IMR-90 (cell line): ENCODE data around the gene POU2AF2. TPM values are rescaled to one million over a fixed set of nuclear protein-coding genes. Genes with fewer than 3 reads are reported as not detected.

Experiments used
- ATAC-seq: fragments of 200-7000 bp; cut with Tn5 transposase; 2 replicates; pipeline ENCODE4 v1.9.1; 2020; ENCODE audit warnings: low read depth, mild to moderate bottlenecking, moderate library complexity
- BruUV-seq: library from RNA; stranded (reverse); fragments of 400-500 nt; replicated peaks from 2 replicates; lab custom pipeline; 2021; lab: Mats Ljungman, UMichigan
- CTCF ChIA-PET: fragments of 300-600 bp; formaldehyde crosslinking; extraction: SDS; loops from one replicate; lab custom pipeline; 2021; ENCODE audit warnings: antibody characterized with exemption; lab: Yijun Ruan, JAX
- POLR2A ChIA-PET: fragments of 300-600 bp; sonication (Branson Sonifier 250); formaldehyde crosslinking; loops from one replicate; lab custom pipeline; 2022; ENCODE audit warnings: antibody characterized with exemption; ENCODE audit not compliant: unreplicated experiment; lab: Charles Lee
- DNase-seq: peaks from one replicate; pipeline ENCODE4 v3.0.0; 2013
- H2AFZ ChIP-seq: replicated peaks from 2 replicates; pipeline ENCODE3; 2013; ENCODE audit warnings: low read length, mild to moderate bottlenecking; ENCODE audit not compliant: poor library complexity
- H2AK5ac ChIP-seq: 2 replicates; pipeline ENCODE4 v1.6.1; 2013; ENCODE audit warnings: low read depth, low read length, inconsistent platforms
- H2AK9ac ChIP-seq: replicated peaks from 2 replicates; pipeline ENCODE3; 2013; ENCODE audit warnings: mild to moderate bottlenecking, low read depth, low read length, moderate library complexity; ENCODE audit not compliant: poor library complexity
- H2BK120ac ChIP-seq: 2 replicates; pipeline ENCODE4 v1.6.1; 2013; ENCODE audit warnings: low read depth, low read length, inconsistent platforms
- H2BK15ac ChIP-seq: 3 replicates; pipeline ENCODE4 v1.6.1; 2013; ENCODE audit warnings: low read depth, low read length, inconsistent platforms
- H2BK20ac ChIP-seq: 2 replicates; pipeline ENCODE4 v1.6.1; 2013; ENCODE audit warnings: low read depth, mild to moderate bottlenecking, inconsistent platforms, low read length, moderate library complexity
- H2BK5ac ChIP-seq: 2 replicates; pipeline ENCODE4 v1.6.1; 2013; ENCODE audit warnings: mild to moderate bottlenecking, low read depth, low read length, inconsistent platforms; ENCODE audit not compliant: poor library complexity, severe bottlenecking
- H3K14ac ChIP-seq: replicated peaks from 2 replicates; pipeline ENCODE4 v1.6.1; 2013; ENCODE audit warnings: low read depth, low read length, inconsistent platforms
- H3K18ac ChIP-seq: 2 replicates; pipeline ENCODE4 v1.6.1; 2013; ENCODE audit warnings: low read depth, low read length, control low read depth
- H3K23ac ChIP-seq: 2 replicates; pipeline ENCODE4 v1.6.1; 2013; ENCODE audit warnings: low read depth, low read length, inconsistent platforms
- H3K27ac ChIP-seq: 2 replicates; pipeline ENCODE4 v1.5.1; 2013; ENCODE audit warnings: mild to moderate bottlenecking, control low read depth, low read length; ENCODE audit not compliant: insufficient read depth
- H3K27me3 ChIP-seq: 2 replicates; pipeline ENCODE4 v1.6.1; 2013; ENCODE audit warnings: low read length; ENCODE audit not compliant: control insufficient read depth, insufficient read depth
- H3K36me3 ChIP-seq: 2 replicates; pipeline ENCODE4 v1.6.1; 2013; ENCODE audit warnings: low read length, mixed read lengths; ENCODE audit not compliant: control insufficient read depth, insufficient read depth
- H3K4ac ChIP-seq: 2 replicates; pipeline ENCODE4 v1.6.1; 2013; ENCODE audit warnings: low read depth, low read length, inconsistent platforms
- H3K4me1 ChIP-seq: 2 replicates; pipeline ENCODE4 v1.6.1; 2013; ENCODE audit warnings: low read length, mixed read lengths; ENCODE audit not compliant: control insufficient read depth, insufficient read depth
- H3K4me2 ChIP-seq: 2 replicates; pipeline ENCODE4 v1.6.1; 2013; ENCODE audit warnings: low read depth, mild to moderate bottlenecking, control low read depth, low read length, moderate library complexity
- H3K4me3 ChIP-seq: 2 replicates; pipeline ENCODE4 v1.5.1; 2013; ENCODE audit warnings: low read depth, mild to moderate bottlenecking, control low read depth, low read length, moderate library complexity; ENCODE audit not compliant: insufficient read depth
- H3K56ac ChIP-seq: 2 replicates; pipeline ENCODE4 v1.6.1; 2013; ENCODE audit warnings: low read length, inconsistent platforms; ENCODE audit not compliant: insufficient read depth; ENCODE audit errors: extremely low read depth
- H3K79me1 ChIP-seq, 2 experiments: 2 replicates each; pipeline ENCODE4 v1.6.1; 2013; ENCODE audit warnings: low read length in 2 of 2, inconsistent platforms in 1 of 2, low read depth in 1 of 2
- H3K9ac ChIP-seq: 2 replicates; pipeline ENCODE4 v1.6.1; 2013; ENCODE audit warnings: low read depth, low read length, control low read depth
- H3K9me1 ChIP-seq: 2 replicates; pipeline ENCODE4 v1.6.1; 2013; ENCODE audit warnings: low read length, inconsistent platforms; ENCODE audit not compliant: insufficient read depth
- H3K9me3 ChIP-seq: 2 replicates; pipeline ENCODE4 v1.6.1; 2013; ENCODE audit warnings: low read length; ENCODE audit not compliant: control insufficient read depth, insufficient read depth
- H4K20me1 ChIP-seq: 2 replicates; pipeline ENCODE4 v1.6.1; 2013; ENCODE audit warnings: low read length, inconsistent platforms; ENCODE audit not compliant: insufficient read depth
- H4K5ac ChIP-seq: 2 replicates; pipeline ENCODE4 v1.6.1; 2013; ENCODE audit warnings: mild to moderate bottlenecking, low read depth, low read length, control low read depth
- H4K8ac ChIP-seq, 2 experiments: 2 replicates each; pipeline ENCODE4 v1.6.1; 2013; ENCODE audit warnings: low read depth in 2 of 2, low read length in 2 of 2, control low read depth in 1 of 2, inconsistent platforms in 1 of 2
- H4K91ac ChIP-seq: 2 replicates; pipeline ENCODE4 v1.6.1; 2013; ENCODE audit warnings: low read depth, low read length, inconsistent platforms; ENCODE audit not compliant: insufficient read depth
- BHLHE40 ChIP-seq: fragments of 150-350 bp; IDR thresholded peaks from 2 replicates; pipeline ENCODE4 v1.6.1; 2016; ENCODE audit warnings: mild to moderate bottlenecking, low read depth, low read length
- CHD1 ChIP-seq: IDR thresholded peaks from 2 replicates; pipeline ENCODE4 v1.6.1; 2012; ENCODE audit warnings: low read depth, low read length, improper control_type of control experiment
- CTCF ChIP-seq: conservative IDR thresholded peaks from 2 replicates; pipeline ENCODE4 v1.5.1; 2012; ENCODE audit warnings: mild to moderate bottlenecking, low read depth, low read length, improper control_type of control experiment
- ELK1 ChIP-seq: fragments of 150-350 bp; IDR thresholded peaks from 2 replicates; pipeline ENCODE4 v1.6.1; 2016; ENCODE audit warnings: low read depth, mild to moderate bottlenecking, low read length, moderate library complexity, borderline replicate concordance
- MAFK ChIP-seq: IDR thresholded peaks from 2 replicates; pipeline ENCODE4 v1.6.1; 2012; ENCODE audit warnings: low read depth, low read length, improper control_type of control experiment
- MXI1 ChIP-seq: IDR thresholded peaks from 2 replicates; pipeline ENCODE4 v1.6.1; 2012; ENCODE audit warnings: low read depth, mild to moderate bottlenecking, low read length, moderate library complexity, borderline replicate concordance
- NFE2L2 ChIP-seq: fragments of 150-350 bp; IDR thresholded peaks from 2 replicates; pipeline ENCODE4 v1.6.1; 2016; ENCODE audit warnings: low read depth, mild to moderate bottlenecking, low read length
- RAD21 ChIP-seq: IDR thresholded peaks from 2 replicates; pipeline ENCODE4 v1.6.1; 2012; ENCODE audit warnings: low read length, improper control_type of control experiment
- RCOR1 ChIP-seq: IDR thresholded peaks from 2 replicates; pipeline ENCODE4 v1.6.1; 2012; ENCODE audit warnings: mild to moderate bottlenecking, low read length, improper control_type of control experiment; ENCODE audit not compliant: insufficient replicate concordance
- SMC3 ChIP-seq: fragments of 150-350 bp; IDR thresholded peaks from 2 replicates; pipeline ENCODE4 v1.6.1; 2016; ENCODE audit warnings: low read depth, mild to moderate bottlenecking, antibody characterized with exemption, low read length, moderate library complexity
- USF2 ChIP-seq: fragments of 150-350 bp; IDR thresholded peaks from 2 replicates; pipeline ENCODE4 v1.6.1; 2017; ENCODE audit warnings: mild to moderate bottlenecking, antibody characterized with exemption, low read length, low read depth
- WGBS, 2 experiments: methylation state at CpG; one replicate each; pipeline versions ENCODE4 v1.1.5 to v1.1.7; 2013; ENCODE audit warnings: missing lambda C conversion rate in 2 of 2; ENCODE audit not compliant: insufficient read length in 1 of 2; ENCODE audit errors: extremely low coverage in 2 of 2; 5-methylcytosine and 5-hydroxymethylcytosine counted together
- dilution Hi-C: fragments of 300-500 bp; cut with HindIII; formaldehyde crosslinking; loops from one replicate; pipeline ENCODE4 v1.14.3; 2018; ENCODE audit warnings: low sequenced_read_pairs; ENCODE audit not compliant: unreplicated experiment
- in situ Hi-C: fragments of 300-500 bp; cut with MboI; formaldehyde crosslinking; loops from 3 replicates; pipeline ENCODE4 v1.14.3; 2019; ENCODE audit warnings: low sequenced_read_pairs, inconsistent platforms, mixed read lengths
- intact Hi-C: fragments of 100-400 bp; cut with micrococcal nuclease; formaldehyde crosslinking; loops from 2 replicates; pipeline ENCODE4 v1.10.0; 2022
- polyA plus RNA-seq, 3 experiments: library from polyadenylated mRNA; depleted of rRNA; stranded (reverse); fragments of >200 nt; gene quantifications; 2 replicates each; pipeline ENCODE4 v1.2.3, GENCODE V29; 2012; ENCODE audit warnings: low replicate concordance in 1 of 3
- total RNA-seq: library from RNA; depleted of rRNA; stranded (reverse); fragments of >200 nt; gene quantifications from 2 replicates; pipeline ENCODE4 v1.2.3, GENCODE V29; 2012

The POU2AF2 gene
- total and polyA plus RNA-seq, 2 of the 4 experiments (the other 2 are of a cell fraction): not detected

GRCh38 chr11:111269146-111269868 is 23.8 kb downstream of the POU2AF2 start:
- no peak overlapping the region for H3K4me2 ChIP-seq
- no peak overlapping the region for H4K91ac ChIP-seq
- no peaks in the 10 kb centered on the region for H3K9me1 ChIP-seq
- H4K5ac ChIP-seq: no peak overlapping the region
- H2BK5ac ChIP-seq: no peak overlapping the region
- ChIA-PET CTCF (interaction anchor here (1.0 kb wide), 1 partner anchor 14 kb away, joined by 3 read pairs; no protein-coding TSS in a partner anchor), POLR2A (no interaction called here)
- H3K9ac ChIP-seq: no peak overlapping the region
- H3K27me3 ChIP-seq: peaks cover 25% of the 10 kb centered on the region
- H3K79me1 ChIP-seq: no peaks in the 10 kb centered on the region
- H2BK20ac ChIP-seq: no peak overlapping the region
- TF ChIP-seq SMC3 (no peak), MAFK (no peak), RAD21 (no peak), ELK1 (no peak), BHLHE40 (no peak), NFE2L2 (no peak), RCOR1 (no peak), USF2 (no peak), MXI1 (no peak), CHD1 (no peak), CTCF (no peak)
- in situ Hi-C loops: no loop called here
- dilution Hi-C loops: no loop called here
- no peak for ATAC-seq
- no peaks in the 10 kb centered on the region for H3K36me3 ChIP-seq
- H3K27ac ChIP-seq: no peak overlapping the region
- H3K14ac ChIP-seq: no peak overlapping the region
- H3K4me3 ChIP-seq: no peak overlapping the region
- H2AFZ ChIP-seq: no peak overlapping the region
- no peak overlapping the region for H2BK15ac ChIP-seq
- no TSS peak for BruUV-seq
- no peak overlapping the region for H4K8ac ChIP-seq
- no peak overlapping the region for H2BK120ac ChIP-seq
- 0% methylated on average over 1 of the region's 5 CpGs; no CpG with 5 or more reads in 1 of the 2 experiments for WGBS, 2 experiments
- no peak overlapping the region for H2AK9ac ChIP-seq
- no peaks in the 10 kb centered on the region for H3K9me3 ChIP-seq
- H3K18ac ChIP-seq: no peak overlapping the region
- no peak overlapping the region for H2AK5ac ChIP-seq
- no peaks in the 10 kb centered on the region for H4K20me1 ChIP-seq
- intact Hi-C loops: no loop called here
- no peak overlapping the region for H3K23ac ChIP-seq
- no peak overlapping the region for H3K56ac ChIP-seq
- no peaks in the 10 kb centered on the region for H3K4me1 ChIP-seq
- DNase-seq: no peak
- no peak overlapping the region for H3K4ac ChIP-seq
